PC-9 (cell line): ENCODE data around the gene PAK6.

Experiments used
- EZH2 ChIP-seq: fragments of 200-600 bp; sonication (generic); IDR thresholded peaks from 2 replicates; pipeline ENCODE4 v1.8.0; 2017; ENCODE audit warnings: antibody characterized with exemption, low read depth
- TF ChIP-seq, protein P1 (sequence below): fragments of 200-600 bp; sonication (generic); conservative IDR thresholded peaks from 2 replicates; pipeline ENCODE4 v1.6.1; 2017; ENCODE audit warnings: mixed run types, antibody characterized with exemption, mild to moderate bottlenecking, moderate library complexity

DNA sequence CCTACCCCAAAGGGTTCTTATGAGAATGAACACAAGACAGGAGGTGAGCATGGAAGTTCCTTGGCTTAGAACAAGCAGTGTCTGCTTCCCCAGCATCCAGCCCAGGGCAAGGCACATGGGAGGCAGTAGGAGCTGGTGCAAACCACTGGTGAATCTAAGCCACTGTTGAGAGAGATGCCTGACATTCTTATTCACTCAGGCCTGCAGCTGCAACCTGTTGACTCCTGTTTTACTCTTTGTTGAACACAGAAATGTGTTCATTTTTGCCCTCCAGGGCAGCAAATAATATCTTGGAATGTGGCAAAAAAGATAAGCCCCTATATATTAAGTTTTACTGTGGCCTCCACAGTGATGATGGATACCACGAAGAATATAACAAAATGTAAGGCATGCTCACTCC is 8.9 kb upstream of the PAK6 start:
- TF ChIP-seq, protein P1, sequence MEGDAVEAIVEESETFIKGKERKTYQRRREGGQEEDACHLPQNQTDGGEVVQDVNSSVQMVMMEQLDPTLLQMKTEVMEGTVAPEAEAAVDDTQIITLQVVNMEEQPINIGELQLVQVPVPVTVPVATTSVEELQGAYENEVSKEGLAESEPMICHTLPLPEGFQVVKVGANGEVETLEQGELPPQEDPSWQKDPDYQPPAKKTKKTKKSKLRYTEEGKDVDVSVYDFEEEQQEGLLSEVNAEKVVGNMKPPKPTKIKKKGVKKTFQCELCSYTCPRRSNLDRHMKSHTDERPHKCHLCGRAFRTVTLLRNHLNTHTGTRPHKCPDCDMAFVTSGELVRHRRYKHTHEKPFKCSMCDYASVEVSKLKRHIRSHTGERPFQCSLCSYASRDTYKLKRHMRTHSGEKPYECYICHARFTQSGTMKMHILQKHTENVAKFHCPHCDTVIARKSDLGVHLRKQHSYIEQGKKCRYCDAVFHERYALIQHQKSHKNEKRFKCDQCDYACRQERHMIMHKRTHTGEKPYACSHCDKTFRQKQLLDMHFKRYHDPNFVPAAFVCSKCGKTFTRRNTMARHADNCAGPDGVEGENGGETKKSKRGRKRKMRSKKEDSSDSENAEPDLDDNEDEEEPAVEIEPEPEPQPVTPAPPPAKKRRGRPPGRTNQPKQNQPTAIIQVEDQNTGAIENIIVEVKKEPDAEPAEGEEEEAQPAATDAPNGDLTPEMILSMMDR = no peak
- TF ChIP-seq EZH2 = no peak
